Right atrium auricular region (tissue), 2 donors: ENCODE measurements around the gene LPGAT1. TPM values are rescaled to one million over a fixed set of nuclear protein-coding genes. Genes with fewer than 3 reads are reported as not detected.

Experiments used
- DNase-seq: peaks from one replicate; pipeline ENCODE4 v3.0.0-alpha.2; 2019; ENCODE audit warnings: low spot score
- H3K27ac ChIP-seq, 2 donors: fragments of 200-600 bp; sonication (generic); 1 replicate in 1 of 2; 2 replicates in 1 of 2; pipeline ENCODE4 v1.5.1; 2016 to 2019
- H3K27me3 ChIP-seq, 2 donors: fragments of 200-600 bp; sonication (generic); one replicate each; pipeline versions ENCODE4 v1.5.1 to v1.6.0; 2017 to 2019
- H3K36me3 ChIP-seq: fragments of 200-600 bp; sonication (generic); one replicate; pipeline ENCODE4 v1.5.1; 2016
- H3K4me1 ChIP-seq, 2 donors: fragments of 200-600 bp; sonication (generic); one replicate each; pipeline versions ENCODE4 v1.5.1 to v1.6.0; 2017 to 2019
- H3K4me3 ChIP-seq, 2 donors: fragments of 200-600 bp; sonication (generic); 1 replicate in 1 of 2; 2 replicates in 1 of 2; pipeline ENCODE4 v1.5.1; 2017 to 2019; ENCODE audit warnings: mild to moderate bottlenecking in 1 of 2, moderate library complexity in 1 of 2
- H3K9me3 ChIP-seq, 2 donors: fragments of 200-600 bp; sonication (generic); one replicate each; pipeline ENCODE4 v1.5.1; 2019
- total RNA-seq, 2 donors: library from RNA; depleted of rRNA; stranded (reverse); fragments of >200 nt; gene quantifications; one replicate each; pipeline ENCODE4 v1.1.0, GENCODE V29; 2016
- TF ChIP-seq, protein P1 (sequence below), 2 donors: fragments of 200-600 bp; sonication (generic); IDR thresholded peaks; one replicate each; pipeline ENCODE4 v1.5.1; 2019; ENCODE audit warnings: antibody characterized with exemption in 2 of 2

The LPGAT1 gene
- total RNA-seq, 2 donors from 2014 or later = 27.0 to 36.2 TPM

DNA sequence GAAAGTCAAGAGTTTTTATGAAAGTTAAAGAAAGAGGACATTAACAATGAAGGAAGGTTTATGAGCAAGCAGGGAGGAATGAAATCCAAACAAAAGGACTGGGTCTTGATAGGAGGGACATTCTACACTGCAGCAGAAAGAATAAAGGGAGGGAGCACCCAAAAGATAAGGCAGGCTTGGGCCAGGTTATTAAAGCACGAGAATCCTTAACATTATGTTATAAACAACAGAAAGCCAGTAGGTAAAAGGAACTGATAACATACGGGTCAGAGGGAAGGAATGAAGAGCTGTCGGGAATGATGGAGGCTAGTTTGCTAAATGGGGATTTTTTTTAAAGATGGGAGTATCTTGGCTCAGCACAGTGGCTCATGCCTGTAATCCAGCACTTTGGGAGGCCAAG, 19.4 kb downstream of the LPGAT1 start:
- TF ChIP-seq, protein P1, sequence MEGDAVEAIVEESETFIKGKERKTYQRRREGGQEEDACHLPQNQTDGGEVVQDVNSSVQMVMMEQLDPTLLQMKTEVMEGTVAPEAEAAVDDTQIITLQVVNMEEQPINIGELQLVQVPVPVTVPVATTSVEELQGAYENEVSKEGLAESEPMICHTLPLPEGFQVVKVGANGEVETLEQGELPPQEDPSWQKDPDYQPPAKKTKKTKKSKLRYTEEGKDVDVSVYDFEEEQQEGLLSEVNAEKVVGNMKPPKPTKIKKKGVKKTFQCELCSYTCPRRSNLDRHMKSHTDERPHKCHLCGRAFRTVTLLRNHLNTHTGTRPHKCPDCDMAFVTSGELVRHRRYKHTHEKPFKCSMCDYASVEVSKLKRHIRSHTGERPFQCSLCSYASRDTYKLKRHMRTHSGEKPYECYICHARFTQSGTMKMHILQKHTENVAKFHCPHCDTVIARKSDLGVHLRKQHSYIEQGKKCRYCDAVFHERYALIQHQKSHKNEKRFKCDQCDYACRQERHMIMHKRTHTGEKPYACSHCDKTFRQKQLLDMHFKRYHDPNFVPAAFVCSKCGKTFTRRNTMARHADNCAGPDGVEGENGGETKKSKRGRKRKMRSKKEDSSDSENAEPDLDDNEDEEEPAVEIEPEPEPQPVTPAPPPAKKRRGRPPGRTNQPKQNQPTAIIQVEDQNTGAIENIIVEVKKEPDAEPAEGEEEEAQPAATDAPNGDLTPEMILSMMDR (IDR thresholded peaks at IDR 0.05) = no peak
- Histone ChIP-seq H3K36me3 (peaks cover 12% of the 10 kb centered on the region), H3K4me1 (peaks cover 0 to 14% of the 10 kb centered on the region in 2 donors), H3K4me3 (no peak overlapping the region), H3K27ac (no peak overlapping the region), H3K27me3 (no peaks in the 10 kb centered on the region), H3K9me3 (no peaks in the 10 kb centered on the region)
- DNase-seq = no peak

DNA sequence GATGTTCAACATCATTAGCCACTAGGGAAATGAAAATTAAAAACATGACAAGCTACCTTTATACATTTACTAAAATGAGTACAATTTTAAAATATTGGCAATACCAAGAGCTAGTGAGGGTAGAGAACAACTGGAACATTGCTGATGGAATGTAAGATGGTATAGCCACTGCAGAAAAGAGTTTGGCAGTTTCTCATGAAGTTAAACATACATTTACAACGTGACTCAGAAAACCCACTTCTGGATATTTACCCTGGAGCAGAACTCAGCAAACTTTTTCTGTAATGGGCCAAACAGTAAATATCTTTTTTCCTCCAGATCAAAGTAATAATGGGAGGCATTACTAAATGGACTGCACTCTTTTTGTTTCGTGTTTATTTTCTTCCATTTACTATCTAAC, 22.1 kb downstream of the LPGAT1 start:
- H3K4me3 ChIP-seq = no peak overlapping the region
- no peak overlapping the region for H3K27ac ChIP-seq
- H3K4me1 ChIP-seq = no peaks in the 10 kb centered on the region
- H3K27me3 ChIP-seq = no peaks in the 10 kb centered on the region
- H3K9me3 ChIP-seq = no peaks in the 10 kb centered on the region
- peaks cover 21% of the 10 kb centered on the region for H3K36me3 ChIP-seq
- TF ChIP-seq, protein P1 (IDR thresholded peaks at IDR 0.05) = no peak
- no peak for DNase-seq

DNA sequence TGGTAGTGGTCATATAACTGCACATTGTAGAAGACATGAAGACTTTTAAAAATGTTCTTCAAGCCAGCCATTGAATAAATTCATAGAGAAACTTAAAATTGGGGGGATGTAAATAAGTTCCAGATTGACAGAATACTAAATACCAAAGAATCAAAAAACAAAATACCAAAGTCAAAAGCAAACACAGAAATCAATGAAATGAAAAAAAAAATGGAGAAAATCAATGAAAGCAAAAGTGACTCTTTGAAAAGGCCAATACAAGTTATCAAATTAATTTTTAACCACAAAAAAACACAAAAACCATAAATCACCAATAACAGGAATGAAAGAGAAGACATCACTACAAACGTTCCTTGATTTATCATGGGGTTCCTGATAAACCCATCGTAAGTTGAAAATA, 25.6 kb downstream of the LPGAT1 start:
- TF ChIP-seq, protein P1 (IDR thresholded peaks at IDR 0.05) = no peak
- Histone ChIP-seq H3K4me1 (peaks cover 0 to 10% of the 10 kb centered on the region in 2 donors), H3K27me3 (no peaks in the 10 kb centered on the region), H3K36me3 (peaks cover 9% of the 10 kb centered on the region), H3K9me3 (no peaks in the 10 kb centered on the region), H3K27ac (no peak overlapping the region), H3K4me3 (no peak overlapping the region)
- DNase-seq = no peak

DNA sequence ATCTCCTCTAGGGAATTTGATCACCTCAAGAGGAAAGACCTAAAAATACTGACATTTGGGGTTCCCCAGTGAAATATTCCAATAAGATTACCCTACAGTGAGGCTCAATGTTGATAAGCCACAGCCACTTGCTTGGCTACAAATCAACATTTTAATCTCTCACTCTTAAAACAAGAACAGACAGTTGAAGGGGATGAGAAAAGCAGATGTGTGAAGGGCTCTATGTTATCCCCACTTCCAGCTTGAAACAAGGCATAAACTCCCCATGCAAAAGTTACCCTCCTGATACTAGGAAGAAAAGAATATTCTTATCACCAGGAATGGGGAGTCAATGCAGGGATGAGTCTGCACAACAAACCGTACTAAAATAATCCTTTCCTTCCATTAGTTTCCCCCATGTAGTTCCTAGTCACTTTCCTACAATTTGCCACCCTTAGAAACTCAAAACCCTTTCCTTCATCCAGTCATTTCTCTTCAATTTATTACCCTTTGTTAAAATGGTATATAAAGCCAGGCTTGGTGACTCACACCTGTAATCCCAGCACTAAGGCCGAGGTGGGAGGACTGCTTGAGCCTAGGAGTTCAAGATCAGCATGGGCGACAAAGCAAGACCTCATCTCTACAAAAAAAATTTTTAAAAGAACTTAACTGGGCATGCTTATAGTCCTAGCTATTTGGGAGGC, 29.5 kb downstream of the LPGAT1 start:
- DNase-seq = no peak
- H3K4me1 ChIP-seq = peaks cover 0 to 17% of the 10 kb centered on the region in 2 donors
- no peaks in the 10 kb centered on the region for H3K9me3 ChIP-seq

DNA sequence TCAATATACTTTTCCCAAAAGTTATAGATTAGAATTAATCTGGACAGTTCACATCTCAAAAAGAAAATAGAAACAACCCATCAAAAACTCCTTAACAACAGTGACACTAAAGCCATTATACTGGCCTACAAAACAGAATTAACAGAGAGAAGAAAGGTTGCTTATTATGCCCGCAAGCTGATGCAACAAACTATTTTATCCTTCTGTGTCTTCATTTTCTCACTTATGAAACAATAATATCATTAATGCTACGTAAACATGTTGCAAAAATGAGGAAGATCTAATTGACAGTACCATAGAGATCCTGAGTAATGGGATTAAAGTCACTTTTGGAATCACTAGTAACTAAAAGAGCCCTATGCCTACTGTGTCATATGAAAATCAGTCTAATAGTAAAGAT, 32.6 kb downstream of the LPGAT1 start:
- peaks cover 0 to 17% of the 10 kb centered on the region in 2 donors for H3K4me1 ChIP-seq

More for the DNA sequence above, 29.5 kb downstream of the LPGAT1 start:
- TF ChIP-seq, protein P1 (IDR thresholded peaks at IDR 0.05) = no peak
- H3K36me3 ChIP-seq = peaks cover 9% of the 10 kb centered on the region
- no peaks in the 10 kb centered on the region for H3K27me3 ChIP-seq
- H3K4me3 ChIP-seq = no peak overlapping the region
- no peak overlapping the region for H3K27ac ChIP-seq

More for the DNA sequence above, 32.6 kb downstream of the LPGAT1 start:
- Histone ChIP-seq H3K27ac (no peak overlapping the region), H3K9me3 (no peaks in the 10 kb centered on the region), H3K4me3 (no peak overlapping the region), H3K36me3 (no peaks in the 10 kb centered on the region), H3K27me3 (no peaks in the 10 kb centered on the region)
- DNase-seq = no peak
- TF ChIP-seq, protein P1 (IDR thresholded peaks at IDR 0.05) = no peak
